GM12878 (cell line): ENCODE results near the gene SNX13. TPM values are rescaled to one million over a fixed set of nuclear protein-coding genes. Genes with fewer than 3 reads are reported as not detected.

Experiments
- ATAC-seq: fragments of 200-7000 bp; cut with Tn5 transposase; 3 replicates; pipeline ENCODE4 v1.9.1; 2020; ENCODE audit warnings: mild to moderate bottlenecking, moderate library complexity
- BruUV-seq: library from RNA; stranded (reverse); fragments of 400-500 nt; replicated peaks from 2 replicates; lab custom pipeline; 2021; lab: Mats Ljungman, UMichigan
- CTCF ChIA-PET: fragments of 300-600 bp; sonication (Branson Sonifier 250); formaldehyde crosslinking; extraction: SDS; loops from one replicate; lab custom pipeline; 2021; ENCODE audit warnings: inconsistent platforms; lab: Yijun Ruan, JAX
- POLR2A ChIA-PET: fragments of 350-600 bp; formaldehyde crosslinking; extraction: SDS; loops from one replicate; lab custom pipeline; 2021; ENCODE audit warnings: inconsistent platforms; lab: Charles Lee
- RAD21 ChIA-PET: fragments of 300-600 bp; sonication (Branson Sonifier 250); formaldehyde crosslinking; loops from one replicate; lab custom pipeline; 2023; ENCODE audit warnings: antibody characterized with exemption; ENCODE audit not compliant: unreplicated experiment; lab: Charles Lee
- SMC1A ChIA-PET: fragments of 300-600 bp; sonication (Branson Sonifier 250); formaldehyde crosslinking; loops from one replicate; lab custom pipeline; 2023; ENCODE audit not compliant: unreplicated experiment, uncharacterized antibody; lab: Charles Lee
- DNase-seq: peaks from one replicate; pipeline ENCODE4 v3.0.0-alpha.2; 2011; ENCODE audit warnings: low read depth, low spot score
- FAIRE-seq: peaks from 3 replicates; lab custom pipeline; 2011; peaks lifted over from hg19 to GRCh38; lab: Jason Lieb, UNC
- H2AFZ ChIP-seq: 2 replicates; pipeline ENCODE4 v1.6.0; 2011; ENCODE audit warnings: low read depth, low read length, control low read depth; ENCODE audit not compliant: control insufficient read depth
- H3K27ac ChIP-seq: 2 replicates; pipeline ENCODE4 v1.5.1; 2011; ENCODE audit warnings: control low read depth; ENCODE audit not compliant: control insufficient read depth, insufficient read depth
- H3K27me3 ChIP-seq, 2 experiments: replicated peaks in 1 of 2; 2 replicates each; pipeline versions ENCODE4 v1.6.0 to v1.6.1; 2011; ENCODE audit warnings: low read length in 1 of 2; ENCODE audit not compliant: control insufficient read depth in 2 of 2, insufficient read depth in 2 of 2
- H3K36me3 ChIP-seq, 2 experiments: 2 replicates each; pipeline ENCODE4 v1.5.1; 2011; ENCODE audit warnings: low read length in 1 of 2; ENCODE audit not compliant: control insufficient read depth in 2 of 2, insufficient read depth in 2 of 2
- H3K4me1 ChIP-seq: 2 replicates; pipeline ENCODE4 v1.6.1; 2011; ENCODE audit warnings: mild to moderate bottlenecking, low read length, moderate library complexity, mixed read lengths; ENCODE audit not compliant: control insufficient read depth, insufficient read depth
- H3K4me2 ChIP-seq: 2 replicates; pipeline ENCODE4 v1.6.0; 2011; ENCODE audit warnings: control low read depth; ENCODE audit not compliant: control insufficient read depth, insufficient read depth
- H3K4me3 ChIP-seq: fragments of 200-600 bp; sonication (generic); 2 replicates; pipeline ENCODE4 v1.5.1; 2016
- H3K79me2 ChIP-seq: 2 replicates; pipeline ENCODE4 v1.6.0; 2011; ENCODE audit warnings: low read length; ENCODE audit not compliant: control insufficient read depth, insufficient read depth
- H3K9ac ChIP-seq: 2 replicates; pipeline ENCODE4 v1.8.0; 2011; ENCODE audit warnings: low read length, control low read depth, mixed read lengths; ENCODE audit not compliant: control insufficient read depth, insufficient read depth
- H3K9me3 ChIP-seq: replicated peaks from 3 replicates; pipeline ENCODE4 v1.5.1; 2011; ENCODE audit warnings: mild to moderate bottlenecking, low read length; ENCODE audit not compliant: control insufficient read depth, insufficient read depth
- H4K20me1 ChIP-seq: 2 replicates; pipeline ENCODE4 v1.6.0; 2011; ENCODE audit not compliant: control insufficient read depth, insufficient read depth
- E2F8 ChIP-seq: fragments of 450-650 bp; IDR thresholded peaks from 2 replicates; pipeline ENCODE4 v1.6.1; 2018; ENCODE audit warnings: mild to moderate bottlenecking, low read depth, moderate library complexity; ENCODE audit not compliant: partially characterized antibody
- EED ChIP-seq: sonication (generic); IDR thresholded peaks from 2 replicates; pipeline ENCODE4 v1.6.1; 2016; ENCODE audit warnings: antibody characterized with exemption, low read depth
- NFYB ChIP-seq: IDR thresholded peaks from 2 replicates; pipeline ENCODE4 v1.6.1; 2011; ENCODE audit warnings: low read depth, mild to moderate bottlenecking, low read length, improper control_type of control experiment, moderate library complexity; ENCODE audit not compliant: insufficient read depth
- NR2C2 ChIP-seq: IDR thresholded peaks from 2 replicates; pipeline ENCODE4 v1.6.1; 2011; ENCODE audit warnings: borderline replicate concordance, low read depth; ENCODE audit not compliant: control insufficient read depth, insufficient read length
- RB1 ChIP-seq: fragments of 450-650 bp; formaldehyde crosslinking; IDR thresholded peaks from 2 replicates; pipeline ENCODE4 v1.6.1; 2017; ENCODE audit warnings: mild to moderate bottlenecking, borderline replicate concordance
- RCOR1 ChIP-seq: conservative IDR thresholded peaks from 2 replicates; pipeline ENCODE4 v1.6.1; 2012; ENCODE audit warnings: low read depth, low read length, improper control_type of control experiment
- RELB ChIP-seq: fragments of 450-650 bp; IDR thresholded peaks from 2 replicates; pipeline ENCODE4 v1.6.1; 2017; ENCODE audit warnings: low read depth, mild to moderate bottlenecking, moderate library complexity
- STAT3 ChIP-seq: IDR thresholded peaks from 2 replicates; pipeline ENCODE4 v1.6.1; 2011; ENCODE audit warnings: low read depth, low read length, improper control_type of control experiment
- ZBED1 ChIP-seq: IDR thresholded peaks from 2 replicates; pipeline ENCODE4 v1.6.1; 2016; ENCODE audit warnings: borderline replicate concordance
- ZNF207 ChIP-seq: fragments of 450-650 bp; IDR thresholded peaks from 2 replicates; pipeline ENCODE4 v1.6.1; 2014; ENCODE audit warnings: antibody characterized with exemption, mild to moderate bottlenecking, borderline replicate concordance
- WGBS: methylation state at CpG from one replicate; pipeline ENCODE4 v1.1.6; 2016; ENCODE audit warnings: low lambda C conversion rate; ENCODE audit not compliant: insufficient replicate concordance, insufficient coverage; ENCODE audit errors: missing lambda C conversion rate; 5-methylcytosine and 5-hydroxymethylcytosine counted together
- in situ Hi-C: fragments of 300-500 bp; cut with MboI; formaldehyde crosslinking; loops from 9 replicates; pipeline ENCODE4 v1.14.3; 2018; ENCODE audit warnings: mixed read lengths
- intact Hi-C: fragments of 100-400 bp; cut with micrococcal nuclease; formaldehyde crosslinking; loops from one replicate; pipeline ENCODE4 v1.14.2; 2022; ENCODE audit not compliant: unreplicated experiment
- polyA plus RNA-seq, 11 experiments: library from polyadenylated mRNA; depleted of rRNA in 4 of 11; unstranded in 6 of 11; stranded (reverse) in 5 of 11; fragments of >200 nt; fragmentation: Nextera tagmentation in 4 of 11; fragmentation: Illumina TruSeq in 1 of 11; extraction: Ambion mirVana in 4 of 11; extraction: Trizol in 1 of 11; gene quantifications; 1 replicate in 1 of 11; 2 replicates in 10 of 11; pipeline versions ENCODE4 v1.2.1 to v1.2.3, GENCODE V29; 2011 to 2016; ENCODE audit warnings: inconsistent platforms in 2 of 11, missing spikeins in 2 of 11, low read depth in 1 of 11
- total RNA-seq, 4 experiments: library from RNA; depleted of rRNA in 3 of 4; stranded (reverse); fragments of >200 nt in 3 of 4; fragmentation: Illumina TruSeq in 1 of 4; extraction: Trizol in 1 of 4; gene quantifications; 2 replicates each; pipeline versions ENCODE4 v1.2.1 to v1.2.3, GENCODE V29; 2013 to 2021
- TF ChIP-seq, protein P1 (sequence below): fragments of 450-650 bp; formaldehyde crosslinking; IDR thresholded peaks from 2 replicates; pipeline ENCODE4 v1.4.0; 2022; ENCODE audit warnings: mild to moderate bottlenecking, moderate library complexity

The SNX13 gene
- total and polyA plus RNA-seq, 10 of the 15 experiments (the other 5 are each of a cell fraction or from before 2014, with no cell fraction given), result 2.2 to 17.1 (median 11.9) TPM

GRCh38 chr7:17912050-17912449, 28.2 kb downstream of the SNX13 start:
- in situ Hi-C loops, result no loop called here

More at GRCh38 chr7:17912050-17912449, 28.2 kb downstream of the SNX13 start:
- no peak overlapping the region for H3K4me2 ChIP-seq
- H3K4me3 ChIP-seq, result no peak overlapping the region
- H3K36me3 ChIP-seq, result no peaks in the 10 kb centered on the region
- no peak overlapping the region for H2AFZ ChIP-seq
- no peaks in the 10 kb centered on the region; the same call in 1 of the 2 replicates for H4K20me1 ChIP-seq
- H3K27me3 ChIP-seq, result no peaks in the 10 kb centered on the region
- ChIA-PET CTCF (interaction anchor here (1.5 to 1.8 kb wide), 3 partner anchors 26 to 142 kb away, joined by 3 to 8 read pairs (median 4); no protein-coding TSS in a partner anchor), POLR2A (no interaction called here), RAD21 (no interaction called here), SMC1A (interaction anchor here (1.0 to 1.3 kb wide), 2 partner anchors 9 to 25 kb away, joined by 3 read pairs; no protein-coding TSS in a partner anchor)
- FAIRE-seq (no peak), DNase-seq (no peak), ATAC-seq (no peak)
- no peaks in the 10 kb centered on the region; the same call in 1 of the 2 replicates for H3K79me2 ChIP-seq
- TF ChIP-seq RELB, result no peak
- no peak for TF ChIP-seq NFYB
- TF ChIP-seq RB1, result no peak
- no peak for TF ChIP-seq NR2C2
- TF ChIP-seq ZBED1, result no peak
- TF ChIP-seq, protein P1, sequence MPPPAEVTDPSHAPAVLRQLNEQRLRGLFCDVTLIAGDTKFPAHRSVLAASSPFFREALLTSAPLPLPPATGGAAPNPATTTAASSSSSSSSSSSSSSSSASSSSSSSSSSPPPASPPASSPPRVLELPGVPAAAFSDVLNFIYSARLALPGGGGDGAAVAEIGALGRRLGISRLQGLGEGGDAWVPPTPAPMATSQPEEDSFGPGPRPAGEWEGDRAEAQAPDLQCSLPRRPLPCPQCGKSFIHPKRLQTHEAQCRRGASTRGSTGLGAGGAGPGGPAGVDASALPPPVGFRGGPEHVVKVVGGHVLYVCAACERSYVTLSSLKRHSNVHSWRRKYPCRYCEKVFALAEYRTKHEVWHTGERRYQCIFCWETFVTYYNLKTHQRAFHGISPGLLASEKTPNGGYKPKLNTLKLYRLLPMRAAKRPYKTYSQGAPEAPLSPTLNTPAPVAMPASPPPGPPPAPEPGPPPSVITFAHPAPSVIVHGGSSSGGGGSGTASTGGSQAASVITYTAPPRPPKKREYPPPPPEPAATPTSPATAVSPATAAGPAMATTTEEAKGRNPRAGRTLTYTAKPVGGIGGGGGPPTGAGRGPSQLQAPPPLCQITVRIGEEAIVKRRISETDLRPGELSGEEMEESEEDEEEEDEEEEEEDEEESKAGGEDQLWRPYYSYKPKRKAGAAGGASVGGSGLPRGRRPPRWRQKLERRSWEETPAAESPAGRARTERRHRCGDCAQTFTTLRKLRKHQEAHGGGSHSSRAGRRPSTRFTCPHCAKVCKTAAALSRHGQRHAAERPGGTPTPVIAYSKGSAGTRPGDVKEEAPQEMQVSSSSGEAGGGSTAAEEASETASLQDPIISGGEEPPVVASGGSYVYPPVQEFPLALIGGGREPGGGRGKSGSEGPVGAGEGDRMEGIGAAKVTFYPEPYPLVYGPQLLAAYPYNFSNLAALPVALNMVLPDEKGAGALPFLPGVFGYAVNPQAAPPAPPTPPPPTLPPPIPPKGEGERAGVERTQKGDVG (CRISPR knock-in tag), result no peak
- no peak for TF ChIP-seq STAT3
- TF ChIP-seq E2F8, result no peak
- TF ChIP-seq RCOR1, result no peak
- TF ChIP-seq ZNF207, result no peak
- TF ChIP-seq EED, result no peak
- peaks cover 3% of the 10 kb centered on the region; the same call in 2 of the 3 replicates for H3K9me3 ChIP-seq
- H3K27ac ChIP-seq, result no peak overlapping the region
- no peak overlapping the region for H3K9ac ChIP-seq
- 0% methylated on average over 1 of the region's 1 CpG for WGBS
- no TSS peak for BruUV-seq
- no peaks in the 10 kb centered on the region for H3K4me1 ChIP-seq
- intact Hi-C loops, result no loop called here
